IMR-90 (cell line): Measurements from ENCODE around the gene PGGHG. TPM values are rescaled to one million over a fixed set of nuclear protein-coding genes. Genes with fewer than 3 reads are reported as not detected.

Experiments
- ATAC-seq: fragments of 200-7000 bp; cut with Tn5 transposase; 2 replicates; pipeline ENCODE4 v1.9.1; 2020; ENCODE audit warnings: low read depth, mild to moderate bottlenecking, moderate library complexity
- BruUV-seq: library from RNA; stranded (reverse); fragments of 400-500 nt; replicated peaks from 2 replicates; lab custom pipeline; 2021; lab: Mats Ljungman, UMichigan
- CTCF ChIA-PET: fragments of 300-600 bp; formaldehyde crosslinking; extraction: SDS; loops from one replicate; lab custom pipeline; 2021; ENCODE audit warnings: antibody characterized with exemption; lab: Yijun Ruan, JAX
- POLR2A ChIA-PET: fragments of 300-600 bp; sonication (Branson Sonifier 250); formaldehyde crosslinking; loops from one replicate; lab custom pipeline; 2022; ENCODE audit warnings: antibody characterized with exemption; ENCODE audit not compliant: unreplicated experiment; lab: Charles Lee
- DNase-seq: peaks from one replicate; pipeline ENCODE4 v3.0.0; 2013
- H2AFZ ChIP-seq: replicated peaks from 2 replicates; pipeline ENCODE3; 2013; ENCODE audit warnings: low read length, mild to moderate bottlenecking; ENCODE audit not compliant: poor library complexity
- H2AK5ac ChIP-seq: 2 replicates; pipeline ENCODE4 v1.6.1; 2013; ENCODE audit warnings: low read depth, low read length, inconsistent platforms
- H2AK9ac ChIP-seq: replicated peaks from 2 replicates; pipeline ENCODE3; 2013; ENCODE audit warnings: mild to moderate bottlenecking, low read depth, low read length, moderate library complexity; ENCODE audit not compliant: poor library complexity
- H2BK120ac ChIP-seq: 2 replicates; pipeline ENCODE4 v1.6.1; 2013; ENCODE audit warnings: low read depth, low read length, inconsistent platforms
- H2BK15ac ChIP-seq: 3 replicates; pipeline ENCODE4 v1.6.1; 2013; ENCODE audit warnings: low read depth, low read length, inconsistent platforms
- H2BK20ac ChIP-seq: 2 replicates; pipeline ENCODE4 v1.6.1; 2013; ENCODE audit warnings: low read depth, mild to moderate bottlenecking, inconsistent platforms, low read length, moderate library complexity
- H2BK5ac ChIP-seq: 2 replicates; pipeline ENCODE4 v1.6.1; 2013; ENCODE audit warnings: mild to moderate bottlenecking, low read depth, low read length, inconsistent platforms; ENCODE audit not compliant: poor library complexity, severe bottlenecking
- H3K14ac ChIP-seq: replicated peaks from 2 replicates; pipeline ENCODE4 v1.6.1; 2013; ENCODE audit warnings: low read depth, low read length, inconsistent platforms
- H3K18ac ChIP-seq: 2 replicates; pipeline ENCODE4 v1.6.1; 2013; ENCODE audit warnings: low read depth, low read length, control low read depth
- H3K23ac ChIP-seq: 2 replicates; pipeline ENCODE4 v1.6.1; 2013; ENCODE audit warnings: low read depth, low read length, inconsistent platforms
- H3K27ac ChIP-seq: 2 replicates; pipeline ENCODE4 v1.5.1; 2013; ENCODE audit warnings: mild to moderate bottlenecking, control low read depth, low read length; ENCODE audit not compliant: insufficient read depth
- H3K27me3 ChIP-seq: 2 replicates; pipeline ENCODE4 v1.6.1; 2013; ENCODE audit warnings: low read length; ENCODE audit not compliant: control insufficient read depth, insufficient read depth
- H3K36me3 ChIP-seq: 2 replicates; pipeline ENCODE4 v1.6.1; 2013; ENCODE audit warnings: low read length, mixed read lengths; ENCODE audit not compliant: control insufficient read depth, insufficient read depth
- H3K4ac ChIP-seq: 2 replicates; pipeline ENCODE4 v1.6.1; 2013; ENCODE audit warnings: low read depth, low read length, inconsistent platforms
- H3K4me1 ChIP-seq: 2 replicates; pipeline ENCODE4 v1.6.1; 2013; ENCODE audit warnings: low read length, mixed read lengths; ENCODE audit not compliant: control insufficient read depth, insufficient read depth
- H3K4me2 ChIP-seq: 2 replicates; pipeline ENCODE4 v1.6.1; 2013; ENCODE audit warnings: low read depth, mild to moderate bottlenecking, control low read depth, low read length, moderate library complexity
- H3K4me3 ChIP-seq: 2 replicates; pipeline ENCODE4 v1.5.1; 2013; ENCODE audit warnings: low read depth, mild to moderate bottlenecking, control low read depth, low read length, moderate library complexity; ENCODE audit not compliant: insufficient read depth
- H3K56ac ChIP-seq: 2 replicates; pipeline ENCODE4 v1.6.1; 2013; ENCODE audit warnings: low read length, inconsistent platforms; ENCODE audit not compliant: insufficient read depth; ENCODE audit errors: extremely low read depth
- H3K79me1 ChIP-seq, 2 experiments: 2 replicates each; pipeline ENCODE4 v1.6.1; 2013; ENCODE audit warnings: low read length in 2 of 2, inconsistent platforms in 1 of 2, low read depth in 1 of 2
- H3K9ac ChIP-seq: 2 replicates; pipeline ENCODE4 v1.6.1; 2013; ENCODE audit warnings: low read depth, low read length, control low read depth
- H3K9me1 ChIP-seq: 2 replicates; pipeline ENCODE4 v1.6.1; 2013; ENCODE audit warnings: low read length, inconsistent platforms; ENCODE audit not compliant: insufficient read depth
- H3K9me3 ChIP-seq: 2 replicates; pipeline ENCODE4 v1.6.1; 2013; ENCODE audit warnings: low read length; ENCODE audit not compliant: control insufficient read depth, insufficient read depth
- H4K20me1 ChIP-seq: 2 replicates; pipeline ENCODE4 v1.6.1; 2013; ENCODE audit warnings: low read length, inconsistent platforms; ENCODE audit not compliant: insufficient read depth
- H4K5ac ChIP-seq: 2 replicates; pipeline ENCODE4 v1.6.1; 2013; ENCODE audit warnings: mild to moderate bottlenecking, low read depth, low read length, control low read depth
- H4K8ac ChIP-seq, 2 experiments: 2 replicates each; pipeline ENCODE4 v1.6.1; 2013; ENCODE audit warnings: low read depth in 2 of 2, low read length in 2 of 2, control low read depth in 1 of 2, inconsistent platforms in 1 of 2
- H4K91ac ChIP-seq: 2 replicates; pipeline ENCODE4 v1.6.1; 2013; ENCODE audit warnings: low read depth, low read length, inconsistent platforms; ENCODE audit not compliant: insufficient read depth
- BHLHE40 ChIP-seq: fragments of 150-350 bp; IDR thresholded peaks from 2 replicates; pipeline ENCODE4 v1.6.1; 2016; ENCODE audit warnings: mild to moderate bottlenecking, low read depth, low read length
- CEBPB ChIP-seq: IDR thresholded peaks from 2 replicates; pipeline ENCODE4 v1.6.1; 2012; ENCODE audit warnings: low read depth, low read length, improper control_type of control experiment
- CHD1 ChIP-seq: IDR thresholded peaks from 2 replicates; pipeline ENCODE4 v1.6.1; 2012; ENCODE audit warnings: low read depth, low read length, improper control_type of control experiment
- CTCF ChIP-seq: conservative IDR thresholded peaks from 2 replicates; pipeline ENCODE4 v1.5.1; 2012; ENCODE audit warnings: mild to moderate bottlenecking, low read depth, low read length, improper control_type of control experiment
- ELK1 ChIP-seq: fragments of 150-350 bp; IDR thresholded peaks from 2 replicates; pipeline ENCODE4 v1.6.1; 2016; ENCODE audit warnings: low read depth, mild to moderate bottlenecking, low read length, moderate library complexity, borderline replicate concordance
- FOS ChIP-seq: fragments of 150-350 bp; IDR thresholded peaks from 2 replicates; pipeline ENCODE4 v1.6.1; 2016; ENCODE audit warnings: low read depth, low read length
- MAFK ChIP-seq: IDR thresholded peaks from 2 replicates; pipeline ENCODE4 v1.6.1; 2012; ENCODE audit warnings: low read depth, low read length, improper control_type of control experiment
- MAZ ChIP-seq: IDR thresholded peaks from 2 replicates; pipeline ENCODE4 v1.6.1; 2012; ENCODE audit warnings: low read depth, mild to moderate bottlenecking, low read length, improper control_type of control experiment, moderate library complexity, borderline replicate concordance
- NFE2L2 ChIP-seq: fragments of 150-350 bp; IDR thresholded peaks from 2 replicates; pipeline ENCODE4 v1.6.1; 2016; ENCODE audit warnings: low read depth, mild to moderate bottlenecking, low read length
- POLR2A ChIP-seq: IDR thresholded peaks from 2 replicates; pipeline ENCODE4 v1.6.1; 2012; ENCODE audit warnings: mild to moderate bottlenecking, low read depth, low read length
- RAD21 ChIP-seq: IDR thresholded peaks from 2 replicates; pipeline ENCODE4 v1.6.1; 2012; ENCODE audit warnings: low read length, improper control_type of control experiment
- RFX5 ChIP-seq: IDR thresholded peaks from 2 replicates; pipeline ENCODE4 v1.8.0; 2012; ENCODE audit warnings: low read depth, mild to moderate bottlenecking, low read length, moderate library complexity
- SMC3 ChIP-seq: fragments of 150-350 bp; IDR thresholded peaks from 2 replicates; pipeline ENCODE4 v1.6.1; 2016; ENCODE audit warnings: low read depth, mild to moderate bottlenecking, antibody characterized with exemption, low read length, moderate library complexity
- WGBS, 2 experiments: methylation state at CpG; one replicate each; pipeline versions ENCODE4 v1.1.5 to v1.1.7; 2013; ENCODE audit warnings: missing lambda C conversion rate in 2 of 2; ENCODE audit not compliant: insufficient read length in 1 of 2; ENCODE audit errors: extremely low coverage in 2 of 2; 5-methylcytosine and 5-hydroxymethylcytosine counted together
- dilution Hi-C: fragments of 300-500 bp; cut with HindIII; formaldehyde crosslinking; loops from one replicate; pipeline ENCODE4 v1.14.3; 2018; ENCODE audit warnings: low sequenced_read_pairs; ENCODE audit not compliant: unreplicated experiment
- in situ Hi-C: fragments of 300-500 bp; cut with MboI; formaldehyde crosslinking; loops from 3 replicates; pipeline ENCODE4 v1.14.3; 2019; ENCODE audit warnings: low sequenced_read_pairs, inconsistent platforms, mixed read lengths
- intact Hi-C: fragments of 100-400 bp; cut with micrococcal nuclease; formaldehyde crosslinking; loops from 2 replicates; pipeline ENCODE4 v1.10.0; 2022
- polyA plus RNA-seq, 3 experiments: library from polyadenylated mRNA; depleted of rRNA; stranded (reverse); fragments of >200 nt; gene quantifications; 2 replicates each; pipeline ENCODE4 v1.2.3, GENCODE V29; 2012; ENCODE audit warnings: low replicate concordance in 1 of 3
- total RNA-seq: library from RNA; depleted of rRNA; stranded (reverse); fragments of >200 nt; gene quantifications from 2 replicates; pipeline ENCODE4 v1.2.3, GENCODE V29; 2012

Gene PGGHG
- total and polyA plus RNA-seq, 2 of the 4 experiments (the other 2 are of a cell fraction), result 1.8 to 17.0 TPM

- TF ChIP-seq POLR2A, result no peak
- TF ChIP-seq CHD1, result no peak
- no peak for TF ChIP-seq SMC3
Observed at GRCh38 chr11:281486-282161, 7.3 kb upstream of the PGGHG start (continued).

- H2BK5ac ChIP-seq, result no peak overlapping the region
- no peak overlapping the region for H2AK9ac ChIP-seq
- no peak overlapping the region for H2AFZ ChIP-seq
- no peak overlapping the region for H3K4me3 ChIP-seq
- dilution Hi-C loops (no loop called here), in situ Hi-C loops (loop anchor here (10.0 kb wide), 1 partner anchor 57 kb away; no protein-coding TSS in a partner anchor), intact Hi-C loops (no loop called here)
- no peaks in the 10 kb centered on the region for H3K36me3 ChIP-seq
- no peaks in the 10 kb centered on the region for H4K20me1 ChIP-seq
- H4K5ac ChIP-seq, result no peak overlapping the region
- H2BK20ac ChIP-seq, result no peak overlapping the region
- H3K4me1 ChIP-seq, result no peaks in the 10 kb centered on the region
- peaks cover 4% of the 10 kb centered on the region for H3K9me3 ChIP-seq
- no peak overlapping the region for H3K18ac ChIP-seq
- ATAC-seq (no peak), DNase-seq (no peak)
- no peak overlapping the region for H2BK120ac ChIP-seq
- no peak overlapping the region for H3K27ac ChIP-seq
- H3K9ac ChIP-seq, result no peak overlapping the region
- POLR2A ChIA-PET, result no interaction called here
- H2BK15ac ChIP-seq, result no peak overlapping the region
- H3K79me1 ChIP-seq, result no peaks in the 10 kb centered on the region
- CTCF ChIA-PET, result interaction anchor here (0.6 kb wide), 1 partner anchor 19 kb away, joined by 7 read pairs; no protein-coding TSS in a partner anchor
- BruUV-seq, result no TSS peak
- no peaks in the 10 kb centered on the region for H3K9me1 ChIP-seq
- no peak overlapping the region for H2AK5ac ChIP-seq
- no peak overlapping the region for H4K91ac ChIP-seq
- no peak overlapping the region for H3K4me2 ChIP-seq
- H3K56ac ChIP-seq, result no peak overlapping the region
- no peak overlapping the region for H3K4ac ChIP-seq
- H3K14ac ChIP-seq, result no peak overlapping the region
- WGBS, 2 experiments, result no CpG with 5 or more reads among the region's 4 CpGs
- H3K23ac ChIP-seq, result no peak overlapping the region
- no peak overlapping the region for H4K8ac ChIP-seq
- peaks cover 68% of the 10 kb centered on the region for H3K27me3 ChIP-seq
- TF ChIP-seq BHLHE40 (no peak), FOS (no peak), SMC3 (no peak), CEBPB (no peak), MAZ (no peak), RFX5 (no peak), POLR2A (no peak), CTCF (no peak), CHD1 (no peak), NFE2L2 (no peak), MAFK (no peak), ELK1 (no peak), RAD21 (no peak)
Observed at GRCh38 chr11:282171-282570, 6.8 kb upstream of the PGGHG start.
